AG10803 (cell line): ENCODE measurements around the gene ZBTB16.

ENCODE experiments used
- DNase-seq: peaks from one replicate; pipeline ENCODE4 v3.0.0; 2010; ENCODE audit warnings: low read depth
- H3K4me3 ChIP-seq: 2 replicates; pipeline ENCODE4 v1.5.1; 2011; ENCODE audit warnings: mild to moderate bottlenecking, low read length, control low read depth
- CTCF ChIP-seq: conservative IDR thresholded peaks from 2 replicates; pipeline ENCODE4 v1.5.1; 2011; ENCODE audit warnings: mild to moderate bottlenecking, low read length, control low read depth, inconsistent platforms

ZBTB16 gene

GRCh38 chr11:114284021-114284420 lies 224.5 kb downstream of the ZBTB16 start:
- no peak for TF ChIP-seq CTCF
- H3K4me3 ChIP-seq = no peak overlapping the region
- DNase-seq = peak; percentile 36

GRCh38 chr11:114284914-114285313 lies 225.4 kb downstream of the ZBTB16 start:
- no peak for TF ChIP-seq CTCF
- DNase-seq = no peak
- H3K4me3 ChIP-seq = no peak overlapping the region

GRCh38 chr11:114285599-114285998 lies 226.1 kb downstream of the ZBTB16 start:
- TF ChIP-seq CTCF = no peak
- no peak overlapping the region for H3K4me3 ChIP-seq
- DNase-seq = peak; percentile 79

- DNase-seq = no peak
- no peak overlapping the region for H3K4me3 ChIP-seq
- TF ChIP-seq CTCF = no peak
These were observed 226.7 kb downstream of the ZBTB16 start for GRCh38 chr11:114286229-114286628.

GRCh38 chr11:114287154-114287553 lies 227.6 kb downstream of the ZBTB16 start:
- TF ChIP-seq CTCF = no peak
- H3K4me3 ChIP-seq = no peak overlapping the region
- no peak for DNase-seq

GRCh38 chr11:114288136-114288535 lies 228.6 kb downstream of the ZBTB16 start:
- no peak for DNase-seq
- no peak for TF ChIP-seq CTCF
- no peak overlapping the region for H3K4me3 ChIP-seq

GRCh38 chr11:114289779-114290178 lies 230.3 kb downstream of the ZBTB16 start:
- H3K4me3 ChIP-seq = no peak overlapping the region
- TF ChIP-seq CTCF = no peak
- no peak for DNase-seq
